ENCODE data around the gene CAMK1D. TPM values are rescaled to one million over a fixed set of nuclear protein-coding genes. Genes with fewer than 3 reads are reported as not detected.

CAMK1D gene
- polyA plus RNA-seq, 1 donor (not counting 4 experiments of a cell fraction or from before 2014, with no cell fraction given) = 0.76 TPM

GRCh38 chr10:12466704-12467305 lies 117.5 kb downstream of the CAMK1D start:
- no peaks in the 10 kb centered on the region for H3K9me1 ChIP-seq (ENCODE audit: control insufficient read depth, extremely low read depth, insufficient read depth, low read length)
- H3K9me3 ChIP-seq (ENCODE audit: control insufficient read depth, low read depth, low read length) = no peaks in the 10 kb centered on the region
- H3K9ac ChIP-seq (ENCODE audit: control insufficient read depth, extremely low read depth, insufficient read depth, low read length) = no peak overlapping the region
- no peaks in the 10 kb centered on the region for H4K20me1 ChIP-seq (ENCODE audit: control insufficient read depth, extremely low read depth, insufficient read depth, low read length)
- no peaks in the 10 kb centered on the region for H3K4me1 ChIP-seq (ENCODE audit: control insufficient read depth, extremely low read depth, insufficient read depth, low read length)
- no peaks in the 10 kb centered on the region for H3K79me2 ChIP-seq (ENCODE audit: control insufficient read depth, insufficient read depth, low read length)
- H2AFZ ChIP-seq (ENCODE audit: control insufficient read depth, low read length) = no peak overlapping the region
- TF ChIP-seq EZH2 (IDR thresholded peaks at IDR 0.05; ENCODE audit: low read length) (no peak), CTCF (optimal IDR thresholded peaks at IDR 0.05 in 1 of 3, IDR thresholded peaks at IDR 0.05 in 1 of 3, conservative IDR thresholded peaks at IDR 0.05 in 1 of 3; ENCODE audit: extremely low read depth in 1 of 3, insufficient read depth in 2 of 3, low read length in 3 of 3) (no peak)
- DNase-seq (ENCODE audit: low read depth, low spot score) = no peak
- H3K27me3 ChIP-seq (ENCODE audit: control insufficient read depth, extremely low read depth, insufficient read depth, low read length) = no peaks in the 10 kb centered on the region
- no peak overlapping the region for H3K4me2 ChIP-seq (ENCODE audit: control insufficient read depth, extremely low read depth, insufficient read depth, low read depth, low read length)
- dilution Hi-C loops (cut with MboI; ENCODE audit: extremely low pct_ligation_motif_present, low sequenced_read_pairs) = loop anchor here (25.0 kb wide), 1 partner anchor 195 kb away; no protein-coding TSS in a partner anchor
- no peaks in the 10 kb centered on the region for H3K36me3 ChIP-seq (ENCODE audit: control insufficient read depth in 2 of 2, extremely low read depth in 1 of 2, insufficient read depth in 2 of 2, low read length in 2 of 2)
- no peak overlapping the region for H3K27ac ChIP-seq (ENCODE audit: control insufficient read depth, insufficient read depth, low read length)
- no peak for FAIRE-seq
- no peak overlapping the region for H3K4me3 ChIP-seq (ENCODE audit: control insufficient read depth in 2 of 3, extremely low read depth in 1 of 3, insufficient read depth in 2 of 3, low read depth in 1 of 3, low read length in 3 of 3)

GRCh38 chr10:12469345-12469744 lies 120.0 kb downstream of the CAMK1D start:
- DNase-seq (ENCODE audit: low read depth, low spot score) = no peak
- dilution Hi-C loops (cut with MboI; ENCODE audit: extremely low pct_ligation_motif_present, low sequenced_read_pairs) = loop anchor here (25.0 kb wide), 1 partner anchor 193 kb away; no protein-coding TSS in a partner anchor
- FAIRE-seq = no peak
- no peaks in the 10 kb centered on the region for H3K9me1 ChIP-seq (ENCODE audit: control insufficient read depth, extremely low read depth, insufficient read depth, low read length)
- no peak overlapping the region for H3K4me2 ChIP-seq (ENCODE audit: control insufficient read depth, extremely low read depth, insufficient read depth, low read depth, low read length)
- H2AFZ ChIP-seq (ENCODE audit: control insufficient read depth, low read length) = no peak overlapping the region
- H3K36me3 ChIP-seq (ENCODE audit: control insufficient read depth in 2 of 2, extremely low read depth in 1 of 2, insufficient read depth in 2 of 2, low read length in 2 of 2) = no peaks in the 10 kb centered on the region
- H3K4me1 ChIP-seq (ENCODE audit: control insufficient read depth, extremely low read depth, insufficient read depth, low read length) = no peaks in the 10 kb centered on the region
- no peaks in the 10 kb centered on the region for H3K79me2 ChIP-seq (ENCODE audit: control insufficient read depth, insufficient read depth, low read length)
- no peak overlapping the region for H3K4me3 ChIP-seq (ENCODE audit: control insufficient read depth in 2 of 3, extremely low read depth in 1 of 3, insufficient read depth in 2 of 3, low read depth in 1 of 3, low read length in 3 of 3)
- no peak overlapping the region for H3K27ac ChIP-seq (ENCODE audit: control insufficient read depth, insufficient read depth, low read length)
- H3K9me3 ChIP-seq (ENCODE audit: control insufficient read depth, low read depth, low read length) = no peaks in the 10 kb centered on the region
- H3K27me3 ChIP-seq (ENCODE audit: control insufficient read depth, extremely low read depth, insufficient read depth, low read length) = no peaks in the 10 kb centered on the region
- no peaks in the 10 kb centered on the region for H4K20me1 ChIP-seq (ENCODE audit: control insufficient read depth, extremely low read depth, insufficient read depth, low read length)
- TF ChIP-seq CTCF (optimal IDR thresholded peaks at IDR 0.05 in 1 of 3, IDR thresholded peaks at IDR 0.05 in 1 of 3, conservative IDR thresholded peaks at IDR 0.05 in 1 of 3; ENCODE audit: extremely low read depth in 1 of 3, insufficient read depth in 2 of 3, low read length in 3 of 3) = no peak
- no peak for TF ChIP-seq EZH2 (IDR thresholded peaks at IDR 0.05; ENCODE audit: low read length)
- no peak overlapping the region for H3K9ac ChIP-seq (ENCODE audit: control insufficient read depth, extremely low read depth, insufficient read depth, low read length)

All from keratinocyte (primary cell).